Gastroesophageal sphincter (tissue), 3 donors: ENCODE results near the gene PXDN.

ENCODE experiments used
- CTCF ChIP-seq, 4 experiments: fragments of 200-600 bp in 2 of 4; fragments of 450-650 bp in 2 of 4; sonication (generic) in 1 of 4; IDR thresholded peaks; one replicate each; pipeline ENCODE4 v1.5.1; 2017 to 2019; ENCODE audit warnings: antibody characterized with exemption in 4 of 4, mild to moderate bottlenecking in 2 of 4, moderate library complexity in 2 of 4
- EP300 ChIP-seq: sonication (generic); formaldehyde crosslinking; IDR thresholded peaks from one replicate; pipeline ENCODE4 v1.6.1; 2017; ENCODE audit warnings: antibody characterized with exemption, mild to moderate bottlenecking
- POLR2A ChIP-seq, 2 donors: fragments of 450-650 bp; IDR thresholded peaks; one replicate each; pipeline ENCODE4 v1.6.1; 2017; ENCODE audit warnings: antibody characterized with exemption in 2 of 2, mild to moderate bottlenecking in 2 of 2, moderate library complexity in 1 of 2
- POLR2AphosphoS5 ChIP-seq: sonication (generic); formaldehyde crosslinking; IDR thresholded peaks from one replicate; pipeline ENCODE4 v1.6.1; 2017; ENCODE audit warnings: antibody characterized with exemption

- TF ChIP-seq CTCF (IDR thresholded peaks at IDR 0.05), result no peak
- no peak for TF ChIP-seq POLR2A (IDR thresholded peaks at IDR 0.05)
- TF ChIP-seq POLR2AphosphoS5, result no peak
- no peak for TF ChIP-seq EP300
These were observed 107.4 kb downstream of the PXDN start for GRCh38 chr2:1636791-1637415.
